ENCODE results near the gene ARMC10.

DNA sequence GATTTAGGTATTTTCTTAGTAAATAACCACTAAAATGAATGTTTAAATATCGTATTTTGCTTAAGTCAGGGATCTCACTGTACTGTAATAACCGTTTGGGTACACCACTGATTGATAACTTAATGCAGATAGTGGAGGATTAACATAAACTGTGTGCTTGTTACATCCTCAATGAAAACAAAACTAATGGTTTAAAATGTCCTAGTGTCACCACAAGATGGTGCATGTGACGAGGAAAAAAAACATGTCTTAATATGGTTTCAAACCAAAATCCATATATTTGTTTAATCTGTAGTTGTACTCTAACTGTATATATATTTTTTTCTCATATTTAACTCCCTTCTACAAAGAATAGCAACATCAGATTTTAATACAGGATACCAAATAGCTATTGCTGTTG is 19.2 kb downstream of the ARMC10 start:
- TF ChIP-seq TBP (optimal IDR thresholded peaks at IDR 0.05; ENCODE audit: low read depth, low read length), result no peak
- TF ChIP-seq TSC22D4 (tag; IDR thresholded peaks at IDR 0.05), result no peak
- TF ChIP-seq, protein P1, sequence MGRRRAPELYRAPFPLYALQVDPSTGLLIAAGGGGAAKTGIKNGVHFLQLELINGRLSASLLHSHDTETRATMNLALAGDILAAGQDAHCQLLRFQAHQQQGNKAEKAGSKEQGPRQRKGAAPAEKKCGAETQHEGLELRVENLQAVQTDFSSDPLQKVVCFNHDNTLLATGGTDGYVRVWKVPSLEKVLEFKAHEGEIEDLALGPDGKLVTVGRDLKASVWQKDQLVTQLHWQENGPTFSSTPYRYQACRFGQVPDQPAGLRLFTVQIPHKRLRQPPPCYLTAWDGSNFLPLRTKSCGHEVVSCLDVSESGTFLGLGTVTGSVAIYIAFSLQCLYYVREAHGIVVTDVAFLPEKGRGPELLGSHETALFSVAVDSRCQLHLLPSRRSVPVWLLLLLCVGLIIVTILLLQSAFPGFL (CRISPR knock-in tag; IDR thresholded peaks at IDR 0.05), result no peak
- no peak for TF ChIP-seq ELF1 (tag; IDR thresholded peaks at IDR 0.05)
- no peak for TF ChIP-seq POLR2A (conservative IDR thresholded peaks at IDR 0.05)
- no peak for TF ChIP-seq CEBPB (tag; IDR thresholded peaks at IDR 0.05)

All from K562 (cell line).